CD4-positive, alpha-beta T cell (primary cell): Measurements from ENCODE around the gene GFOD2. TPM values are rescaled to one million over a fixed set of nuclear protein-coding genes. Genes with fewer than 3 reads are reported as not detected.

Source experiments
- ATAC-seq: fragments of 200-7000 bp; cut with Tn5 transposase; one replicate; pipeline ENCODE4 v1.10.0; 2022; ENCODE audit warnings: mild to moderate bottlenecking; ENCODE audit not compliant: poor library complexity
- CTCF ChIA-PET: fragments of 350-600 bp; sonication (Branson Sonifier 250); formaldehyde crosslinking; loops from one replicate; lab custom pipeline; 2021; ENCODE audit warnings: antibody characterized with exemption, inconsistent platforms; lab: Charles Lee
- POLR2A ChIA-PET: fragments of 350-600 bp; sonication (Branson Sonifier 250); formaldehyde crosslinking; loops from one replicate; lab custom pipeline; 2021; ENCODE audit warnings: antibody characterized with exemption, inconsistent platforms; lab: Charles Lee
- DNase-seq, 14 experiments: peaks; one replicate each; pipeline ENCODE4 v3.0.0-alpha.2; 2013 to 2020; ENCODE audit warnings: mixed read lengths in 2 of 14
- H3K27ac ChIP-seq, 2 donors: one replicate each; pipeline versions ENCODE4 v1.5.1 to v1.7.0; 2013; ENCODE audit warnings: low read length in 2 of 2, low read depth in 1 of 2, mild to moderate bottlenecking in 1 of 2
- H3K27me3 ChIP-seq, 2 experiments: 1 replicate in 1 of 2; 2 replicates in 1 of 2; pipeline versions ENCODE4 v1.6.1 to v1.7.0; 2013; ENCODE audit warnings: low read length in 2 of 2, control low read depth in 1 of 2, mild to moderate bottlenecking in 1 of 2, moderate library complexity in 1 of 2; ENCODE audit not compliant: insufficient read depth in 2 of 2, control insufficient read depth in 1 of 2
- H3K36me3 ChIP-seq: one replicate; pipeline ENCODE4 v1.6.1; 2013; ENCODE audit warnings: low read length, control low read depth; ENCODE audit not compliant: insufficient read depth
- H3K4me1 ChIP-seq: one replicate; pipeline ENCODE4 v1.6.1; 2013; ENCODE audit warnings: low read length, control low read depth; ENCODE audit not compliant: insufficient read depth
- H3K4me3 ChIP-seq: one replicate; pipeline ENCODE4 v1.5.1; 2013; ENCODE audit warnings: mild to moderate bottlenecking, low read length, moderate library complexity
- H3K9me3 ChIP-seq, 2 experiments: 1 replicate in 1 of 2; 2 replicates in 1 of 2; pipeline versions ENCODE4 v1.6.1 to v1.7.0; 2013; ENCODE audit warnings: low read length in 2 of 2, mild to moderate bottlenecking in 2 of 2, control low read depth in 1 of 2, moderate library complexity in 1 of 2; ENCODE audit not compliant: control insufficient read depth in 1 of 2, insufficient read depth in 1 of 2
- H3K27ac Mint-ChIP-seq: one replicate; pipeline ENCODE4 v1.8.0; 2020; ENCODE audit warnings: mixed read lengths
- H3K27me3 Mint-ChIP-seq: one replicate; pipeline ENCODE4 v1.8.0; 2021; ENCODE audit warnings: mixed read lengths
- H3K36me3 Mint-ChIP-seq: one replicate; pipeline ENCODE4 v1.8.0; 2021; ENCODE audit warnings: low read depth, mixed read lengths
- H3K4me1 Mint-ChIP-seq: one replicate; pipeline ENCODE4 v1.8.0; 2021; ENCODE audit warnings: low read depth, mixed read lengths
- H3K4me3 Mint-ChIP-seq: one replicate; pipeline ENCODE4 v1.8.0; 2020; ENCODE audit warnings: mild to moderate bottlenecking, mixed read lengths
- H3K9me3 Mint-ChIP-seq: one replicate; pipeline ENCODE4 v1.8.0; 2020; ENCODE audit warnings: mixed read lengths
- intact Hi-C, 2 experiments: fragments of 100-400 bp; cut with DNase I in 1 of 2; cut with micrococcal nuclease in 1 of 2; formaldehyde crosslinking; loops; one replicate each; pipeline versions ENCODE4 v1.15.1 to v1.9.0; 2023 to 2025; cut with DNase I, micrococcal nuclease
- total RNA-seq, 174 experiments: library from RNA in 2 of 174; stranded (reverse) in 2 of 174; gene quantifications; one replicate each; pipeline ENCODE4 v1.2.3 and lab custom pipeline; 2021 to 2026
- TF ChIP-seq, protein P1 (sequence below): fragments of 200-600 bp; IDR thresholded peaks from one replicate; pipeline ENCODE4 v1.8.0; 2022; ENCODE audit warnings: antibody characterized with exemption, mild to moderate bottlenecking

Gene GFOD2
- total RNA-seq, 2 experiments from 2014 or later, result 2.8 to 3.7 TPM

GRCh38 chr16:67678354-67679023 is 40.6 kb downstream of the GFOD2 start:
- no peak for DNase-seq
- Mint-ChIP-seq H3K27ac (no peak overlapping the region), H3K36me3 (peaks cover 3% of the 10 kb centered on the region), H3K4me3 (no peak overlapping the region), H3K9me3 (no peaks in the 10 kb centered on the region), H3K4me1 (peaks cover under 1% of the 10 kb centered on the region), H3K27me3 (no peaks in the 10 kb centered on the region)
- ChIA-PET POLR2A (interaction anchor here (1.5 kb wide), 1 partner anchor 848 kb away, joined by 3 read pairs; the partner anchor contains the start of gene NAE1), CTCF (no interaction called here)
- TF ChIP-seq, protein P1, sequence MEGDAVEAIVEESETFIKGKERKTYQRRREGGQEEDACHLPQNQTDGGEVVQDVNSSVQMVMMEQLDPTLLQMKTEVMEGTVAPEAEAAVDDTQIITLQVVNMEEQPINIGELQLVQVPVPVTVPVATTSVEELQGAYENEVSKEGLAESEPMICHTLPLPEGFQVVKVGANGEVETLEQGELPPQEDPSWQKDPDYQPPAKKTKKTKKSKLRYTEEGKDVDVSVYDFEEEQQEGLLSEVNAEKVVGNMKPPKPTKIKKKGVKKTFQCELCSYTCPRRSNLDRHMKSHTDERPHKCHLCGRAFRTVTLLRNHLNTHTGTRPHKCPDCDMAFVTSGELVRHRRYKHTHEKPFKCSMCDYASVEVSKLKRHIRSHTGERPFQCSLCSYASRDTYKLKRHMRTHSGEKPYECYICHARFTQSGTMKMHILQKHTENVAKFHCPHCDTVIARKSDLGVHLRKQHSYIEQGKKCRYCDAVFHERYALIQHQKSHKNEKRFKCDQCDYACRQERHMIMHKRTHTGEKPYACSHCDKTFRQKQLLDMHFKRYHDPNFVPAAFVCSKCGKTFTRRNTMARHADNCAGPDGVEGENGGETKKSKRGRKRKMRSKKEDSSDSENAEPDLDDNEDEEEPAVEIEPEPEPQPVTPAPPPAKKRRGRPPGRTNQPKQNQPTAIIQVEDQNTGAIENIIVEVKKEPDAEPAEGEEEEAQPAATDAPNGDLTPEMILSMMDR, result no peak
- Histone ChIP-seq H3K4me3 (no peak overlapping the region), H3K9me3 (no peaks in the 10 kb centered on the region), H3K27ac (no peak overlapping the region), H3K4me1 (no peaks in the 10 kb centered on the region), H3K36me3 (peaks cover 9% of the 10 kb centered on the region), H3K27me3 (no peaks in the 10 kb centered on the region)
- no peak for ATAC-seq
- intact Hi-C loops, result no loop called here

- Histone ChIP-seq H3K4me1 (peaks cover 3% of the 10 kb centered on the region), H3K4me3 (no peak overlapping the region), H3K27me3 (no peaks in the 10 kb centered on the region), H3K9me3 (no peaks in the 10 kb centered on the region), H3K27ac (no peak overlapping the region), H3K36me3 (peaks cover 4% of the 10 kb centered on the region)
- Mint-ChIP-seq H3K4me3 (no peak overlapping the region), H3K4me1 (peaks cover 1% of the 10 kb centered on the region), H3K27me3 (no peaks in the 10 kb centered on the region), H3K36me3 (no peaks in the 10 kb centered on the region), H3K27ac (no peak overlapping the region), H3K9me3 (no peaks in the 10 kb centered on the region)
- DNase-seq, result no peak
- ChIA-PET POLR2A (interaction anchor here (1.5 kb wide), 1 partner anchor 847 kb away, joined by 3 read pairs; the partner anchor contains the start of gene NAE1), CTCF (no interaction called here)
- intact Hi-C loops, result no loop called here
- TF ChIP-seq, protein P1, result no peak
- ATAC-seq, result no peak
Observed at GRCh38 chr16:67677712-67678111, 41.4 kb downstream of the GFOD2 start.

GRCh38 chr16:67676939-67677338 is 42.2 kb downstream of the GFOD2 start:
- TF ChIP-seq, protein P1, result no peak
- H3K4me1 Mint-ChIP-seq, result peaks cover 6% of the 10 kb centered on the region

More at GRCh38 chr16:67676939-67677338, 42.2 kb downstream of the GFOD2 start:
- no peak for DNase-seq
- ATAC-seq, result no peak
- CTCF ChIA-PET, result no interaction called here
- Histone ChIP-seq H3K27me3 (no peaks in the 10 kb centered on the region), H3K36me3 (no peaks in the 10 kb centered on the region), H3K4me1 (peaks cover 3% of the 10 kb centered on the region), H3K4me3 (no peak overlapping the region), H3K27ac (no peak overlapping the region), H3K9me3 (no peaks in the 10 kb centered on the region)
- Mint-ChIP-seq H3K36me3 (no peaks in the 10 kb centered on the region), H3K27me3 (no peaks in the 10 kb centered on the region), H3K9me3 (no peaks in the 10 kb centered on the region), H3K27ac (no peak overlapping the region), H3K4me3 (no peak overlapping the region)
- POLR2A ChIA-PET, result no interaction called here
- intact Hi-C loops, result no loop called here
